Stomach (tissue), 4 donors: Measurements from ENCODE around the gene TNS1.

Experiments
- POLR2A ChIP-seq, 4 donors: fragments of 450-650 bp; IDR thresholded peaks; one replicate each; pipeline ENCODE4 v1.6.1; 2016; ENCODE audit warnings: antibody characterized with exemption in 4 of 4, control low read depth in 2 of 4, mild to moderate bottlenecking in 1 of 4, moderate library complexity in 1 of 4
- POLR2AphosphoS5 ChIP-seq, 3 donors: sonication (generic); formaldehyde crosslinking; IDR thresholded peaks; one replicate each; pipeline ENCODE4 v1.6.1; 2016; ENCODE audit warnings: antibody characterized with exemption in 3 of 3
- TF ChIP-seq, protein P1 (sequence below), 7 experiments: fragments of 450-650 bp in 4 of 7; fragments of 200-600 bp in 3 of 7; sonication (generic) in 3 of 7; IDR thresholded peaks; one replicate each; pipeline ENCODE4 v1.5.1; 2016 to 2019; ENCODE audit warnings: antibody characterized with exemption in 7 of 7, control low read depth in 2 of 7, mild to moderate bottlenecking in 1 of 7

GRCh38 chr2:217892560-217892959, 110.2 kb downstream of the TNS1 start:
- TF ChIP-seq, protein P1, sequence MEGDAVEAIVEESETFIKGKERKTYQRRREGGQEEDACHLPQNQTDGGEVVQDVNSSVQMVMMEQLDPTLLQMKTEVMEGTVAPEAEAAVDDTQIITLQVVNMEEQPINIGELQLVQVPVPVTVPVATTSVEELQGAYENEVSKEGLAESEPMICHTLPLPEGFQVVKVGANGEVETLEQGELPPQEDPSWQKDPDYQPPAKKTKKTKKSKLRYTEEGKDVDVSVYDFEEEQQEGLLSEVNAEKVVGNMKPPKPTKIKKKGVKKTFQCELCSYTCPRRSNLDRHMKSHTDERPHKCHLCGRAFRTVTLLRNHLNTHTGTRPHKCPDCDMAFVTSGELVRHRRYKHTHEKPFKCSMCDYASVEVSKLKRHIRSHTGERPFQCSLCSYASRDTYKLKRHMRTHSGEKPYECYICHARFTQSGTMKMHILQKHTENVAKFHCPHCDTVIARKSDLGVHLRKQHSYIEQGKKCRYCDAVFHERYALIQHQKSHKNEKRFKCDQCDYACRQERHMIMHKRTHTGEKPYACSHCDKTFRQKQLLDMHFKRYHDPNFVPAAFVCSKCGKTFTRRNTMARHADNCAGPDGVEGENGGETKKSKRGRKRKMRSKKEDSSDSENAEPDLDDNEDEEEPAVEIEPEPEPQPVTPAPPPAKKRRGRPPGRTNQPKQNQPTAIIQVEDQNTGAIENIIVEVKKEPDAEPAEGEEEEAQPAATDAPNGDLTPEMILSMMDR (IDR thresholded peaks at IDR 0.05): no peak
- TF ChIP-seq POLR2A (IDR thresholded peaks at IDR 0.05) (no peak), POLR2AphosphoS5 (IDR thresholded peaks at IDR 0.05) (no peak)
